Gastroesophageal sphincter (tissue), 3 donors: ENCODE measurements around the gene DSCAML1.

Experiments
- EP300 ChIP-seq: sonication (generic); formaldehyde crosslinking; IDR thresholded peaks from one replicate; pipeline ENCODE4 v1.6.1; 2017; ENCODE audit warnings: antibody characterized with exemption, mild to moderate bottlenecking
- TF ChIP-seq, protein P1 (sequence below), 4 experiments: fragments of 200-600 bp in 2 of 4; fragments of 450-650 bp in 2 of 4; sonication (generic) in 1 of 4; IDR thresholded peaks; one replicate each; pipeline ENCODE4 v1.5.1; 2017 to 2019; ENCODE audit warnings: antibody characterized with exemption in 4 of 4, mild to moderate bottlenecking in 2 of 4, moderate library complexity in 2 of 4

DNA sequence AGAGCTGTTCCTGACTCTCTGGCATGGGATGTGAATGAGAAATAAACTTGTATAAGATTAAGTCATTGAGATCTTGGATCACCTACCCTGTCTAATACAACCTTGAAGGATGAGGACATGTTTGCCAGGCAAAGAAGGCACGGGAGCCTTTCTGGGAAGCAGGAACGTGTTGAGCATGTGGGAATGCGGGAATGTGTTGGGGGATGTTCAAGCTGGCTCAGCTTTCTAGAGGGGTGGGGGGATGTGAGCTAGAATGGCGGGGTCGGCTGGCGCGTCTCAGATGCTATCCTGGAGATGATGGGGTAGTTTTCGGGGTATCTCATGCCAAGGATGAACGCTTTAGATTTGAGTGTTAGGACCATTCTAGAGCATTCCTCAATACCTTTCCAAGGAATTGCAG is 227.1 kb downstream of the DSCAML1 start:
- no peak for TF ChIP-seq EP300
- TF ChIP-seq, protein P1, sequence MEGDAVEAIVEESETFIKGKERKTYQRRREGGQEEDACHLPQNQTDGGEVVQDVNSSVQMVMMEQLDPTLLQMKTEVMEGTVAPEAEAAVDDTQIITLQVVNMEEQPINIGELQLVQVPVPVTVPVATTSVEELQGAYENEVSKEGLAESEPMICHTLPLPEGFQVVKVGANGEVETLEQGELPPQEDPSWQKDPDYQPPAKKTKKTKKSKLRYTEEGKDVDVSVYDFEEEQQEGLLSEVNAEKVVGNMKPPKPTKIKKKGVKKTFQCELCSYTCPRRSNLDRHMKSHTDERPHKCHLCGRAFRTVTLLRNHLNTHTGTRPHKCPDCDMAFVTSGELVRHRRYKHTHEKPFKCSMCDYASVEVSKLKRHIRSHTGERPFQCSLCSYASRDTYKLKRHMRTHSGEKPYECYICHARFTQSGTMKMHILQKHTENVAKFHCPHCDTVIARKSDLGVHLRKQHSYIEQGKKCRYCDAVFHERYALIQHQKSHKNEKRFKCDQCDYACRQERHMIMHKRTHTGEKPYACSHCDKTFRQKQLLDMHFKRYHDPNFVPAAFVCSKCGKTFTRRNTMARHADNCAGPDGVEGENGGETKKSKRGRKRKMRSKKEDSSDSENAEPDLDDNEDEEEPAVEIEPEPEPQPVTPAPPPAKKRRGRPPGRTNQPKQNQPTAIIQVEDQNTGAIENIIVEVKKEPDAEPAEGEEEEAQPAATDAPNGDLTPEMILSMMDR (IDR thresholded peaks at IDR 0.05), result no peak
